ENCODE measurements around the gene COL24A1. TPM values are rescaled to one million over a fixed set of nuclear protein-coding genes. Genes with fewer than 3 reads are reported as not detected.
A peak's percentile ranks its signal among the peaks of the same experiment; 100 is the strongest.

COL24A1 gene
- total and polyA plus RNA-seq, 2 of the 8 experiments (the other 6 are each of a cell fraction or from before 2014, with no cell fraction given), result 0.23 to 1.1 TPM

DNA sequence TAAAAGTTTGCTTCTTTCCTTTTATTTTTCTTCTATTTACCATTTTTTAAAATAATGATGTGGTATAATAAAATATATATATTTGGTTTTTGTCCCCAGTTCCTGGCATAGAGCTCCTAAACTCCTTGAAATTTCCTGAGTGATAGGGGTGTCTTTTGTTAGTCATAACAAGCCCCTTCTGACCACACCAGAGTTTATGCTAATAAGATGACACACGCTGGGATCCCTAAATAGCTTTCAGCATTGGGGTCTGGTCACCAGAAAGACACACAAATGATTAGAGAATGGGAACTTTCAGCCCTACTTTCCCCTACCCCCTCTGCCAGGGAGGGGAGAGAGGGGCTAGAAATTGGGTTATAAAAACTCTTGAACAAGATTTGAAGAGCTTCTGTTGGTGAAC is 56.2 kb downstream of the COL24A1 start:
- H2BK15ac ChIP-seq (ENCODE audit: low read length), result no peak overlapping the region
- no peaks in the 10 kb centered on the region for H3K23me2 ChIP-seq (ENCODE audit: low read depth, low read length)
- H3K18ac ChIP-seq (ENCODE audit: extremely low read depth, low read length), result no peak overlapping the region
- H4K8ac ChIP-seq (ENCODE audit: extremely low read depth, insufficient read depth, low read length), result no peak overlapping the region
- H2BK5ac ChIP-seq (ENCODE audit: low read depth, low read length), result no peak overlapping the region
- no peaks in the 10 kb centered on the region for H3K27me3 ChIP-seq (replicated peaks in 1 of 4; ENCODE audit: control insufficient read depth in 3 of 4, extremely low read depth in 1 of 4, insufficient read depth in 3 of 4, low read length in 3 of 4)
- no peaks in the 10 kb centered on the region for H4K20me1 ChIP-seq (replicated peaks in 1 of 2; ENCODE audit: control insufficient read depth in 1 of 2, insufficient read depth in 2 of 2, low read length in 2 of 2)
- H3K23ac ChIP-seq (ENCODE audit: insufficient read length), result no peak overlapping the region
- ChIA-PET CTCF (ENCODE audit: partially characterized antibody) (interaction anchor here (0.6 to 0.9 kb wide), 4 partner anchors 9 to 420 kb away, joined by 3 read pairs; no protein-coding TSS in a partner anchor), POLR2A (ENCODE audit: partially characterized antibody) (no interaction called here)
- H3K9me3 ChIP-seq (ENCODE audit: insufficient read depth in 2 of 2, low read depth in 1 of 2, low read length in 1 of 2), result no peaks in the 10 kb centered on the region
- H3K4me1 ChIP-seq (replicated peaks in 1 of 4; ENCODE audit: control insufficient read depth in 3 of 4, insufficient read depth in 4 of 4, low read length in 3 of 4), result peaks cover 0 to 8% (median 2%) of the 10 kb centered on the region in 4 experiments; a peak in 4 of 7 replicates
- H3K9ac ChIP-seq (replicated peaks in 1 of 4; ENCODE audit: extremely low read depth in 1 of 4, low read depth in 3 of 4, low read length in 3 of 4), result no peak overlapping the region
- no peak overlapping the region for H3K14ac ChIP-seq (ENCODE audit: insufficient read length)
- H3K4ac ChIP-seq (replicated peaks; ENCODE audit: insufficient read length, low read depth, low read length), result no peak overlapping the region
- peak overlapping the region in 1 of 2 experiments; percentile 27; a peak in 1 of 4 replicates for H3K4me2 ChIP-seq (ENCODE audit: insufficient read depth in 1 of 2, low read depth in 2 of 2, low read length in 2 of 2)
- no peaks in the 10 kb centered on the region for H3K79me2 ChIP-seq (ENCODE audit: control insufficient read depth in 1 of 2, insufficient read depth in 2 of 2, low read length in 2 of 2)
- H2AFZ ChIP-seq (ENCODE audit: low read length), result no peak overlapping the region
- no peak overlapping the region for H4K91ac ChIP-seq (replicated peaks; ENCODE audit: insufficient read length, low read length)
- H2BK20ac ChIP-seq (ENCODE audit: low read length), result no peak overlapping the region
- no peaks in the 10 kb centered on the region for H3K36me3 ChIP-seq (ENCODE audit: control insufficient read depth in 2 of 4, insufficient read depth in 4 of 4, low read length in 3 of 4)
- no peak overlapping the region for H4K5ac ChIP-seq (ENCODE audit: insufficient read length, low read depth, low read length)
- no peak overlapping the region for H3K27ac ChIP-seq (ENCODE audit: low read depth, low read length)
- no peak overlapping the region for H2BK12ac ChIP-seq (ENCODE audit: low read depth, low read length)
- H3K56ac ChIP-seq (replicated peaks; ENCODE audit: insufficient read length, low read depth, low read length), result no peak overlapping the region
- DNase-seq (ENCODE audit: low read depth in 1 of 2, low spot score in 2 of 2) (no peak), FAIRE-seq (no peak)
- no peak overlapping the region for H2AK5ac ChIP-seq (ENCODE audit: low read depth, low read length)
- 9% methylated on average over 1 of the region's 1 CpG; no CpG with 5 or more reads in 1 of the 2 experiments for WGBS, 2 experiments (ENCODE audit: extremely low coverage in 1 of 2, insufficient coverage in 1 of 2, insufficient read length in 1 of 2, insufficient replicate concordance in 2 of 2, low coverage in 1 of 2, low lambda C conversion rate in 2 of 2, missing lambda C conversion rate in 1 of 2)
- H2BK120ac ChIP-seq (replicated peaks; ENCODE audit: low read depth, low read length), result no peak overlapping the region
- no peak overlapping the region for H3K4me3 ChIP-seq (ENCODE audit: extremely low read depth in 1 of 4, insufficient read depth in 2 of 4, low read depth in 3 of 4, low read length in 4 of 4)
- H3K79me1 ChIP-seq (ENCODE audit: low read depth, low read length), result no peaks in the 10 kb centered on the region
- no peak for TF ChIP-seq CTBP2 (IDR thresholded peaks at IDR 0.05; ENCODE audit: borderline replicate concordance, insufficient read depth, insufficient read length, low read length)
- no peak for TF ChIP-seq NRF1 (IDR thresholded peaks at IDR 0.05; ENCODE audit: low read depth, low read length)
- TF ChIP-seq YY1 (IDR thresholded peaks at IDR 0.05; ENCODE audit: low read depth, low read length), result no peak
- TF ChIP-seq, protein P1, sequence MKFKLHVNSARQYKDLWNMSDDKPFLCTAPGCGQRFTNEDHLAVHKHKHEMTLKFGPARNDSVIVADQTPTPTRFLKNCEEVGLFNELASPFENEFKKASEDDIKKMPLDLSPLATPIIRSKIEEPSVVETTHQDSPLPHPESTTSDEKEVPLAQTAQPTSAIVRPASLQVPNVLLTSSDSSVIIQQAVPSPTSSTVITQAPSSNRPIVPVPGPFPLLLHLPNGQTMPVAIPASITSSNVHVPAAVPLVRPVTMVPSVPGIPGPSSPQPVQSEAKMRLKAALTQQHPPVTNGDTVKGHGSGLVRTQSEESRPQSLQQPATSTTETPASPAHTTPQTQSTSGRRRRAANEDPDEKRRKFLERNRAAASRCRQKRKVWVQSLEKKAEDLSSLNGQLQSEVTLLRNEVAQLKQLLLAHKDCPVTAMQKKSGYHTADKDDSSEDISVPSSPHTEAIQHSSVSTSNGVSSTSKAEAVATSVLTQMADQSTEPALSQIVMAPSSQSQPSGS (IDR thresholded peaks at IDR 0.05; ENCODE audit: low read length), result no peak
- no peak for TF ChIP-seq RXRA (IDR thresholded peaks at IDR 0.05; ENCODE audit: insufficient read depth, low read depth, low read length)
- no peak for TF ChIP-seq CTCF (IDR thresholded peaks at IDR 0.05; ENCODE audit: control extremely low read depth in 1 of 3, insufficient read depth in 1 of 3, low read depth in 1 of 3, low read length in 3 of 3)
- no peak for TF ChIP-seq KDM5A (IDR thresholded peaks at IDR 0.05; ENCODE audit: low read length)
- no peak for TF ChIP-seq POU5F1 (IDR thresholded peaks at IDR 0.05; ENCODE audit: low read depth, low read length)
- no peak for TF ChIP-seq CEBPB (IDR thresholded peaks at IDR 0.05; ENCODE audit: low read depth, low read length)
- TF ChIP-seq NANOG (IDR thresholded peaks at IDR 0.05; ENCODE audit: insufficient read depth, low read depth, low read length, poor library complexity, severe bottlenecking), result no peak

Data from H1 (cell line).